HepG2 (cell line): ENCODE data around the gene MYBPC3. TPM values are rescaled to one million over a fixed set of nuclear protein-coding genes. Genes with fewer than 3 reads are reported as not detected.

Experiments used
- ATAC-seq: fragments of 200-7000 bp; cut with Tn5 transposase; 3 replicates; pipeline ENCODE4 v1.9.1; 2020; ENCODE audit warnings: mild to moderate bottlenecking, moderate library complexity
- BruUV-seq: library from RNA; stranded (reverse); fragments of 400-500 nt; replicated peaks from 2 replicates; lab custom pipeline; 2021; lab: Mats Ljungman, UMichigan
- CTCF ChIA-PET: fragments of 300-600 bp; formaldehyde crosslinking; extraction: SDS; loops from one replicate; lab custom pipeline; 2021; ENCODE audit warnings: low total read pairs, inconsistent platforms, low intra/inter-chr PET ratio; lab: Yijun Ruan, JAX
- POLR2A ChIA-PET: fragments of 350-600 bp; sonication (Branson Sonifier 250); formaldehyde crosslinking; loops from one replicate; lab custom pipeline; 2020; ENCODE audit warnings: antibody characterized with exemption, inconsistent platforms; lab: Yijun Ruan, JAX
- DNase-seq: peaks from one replicate; pipeline ENCODE4 v3.0.0-alpha.2; 2015; ENCODE audit warnings: low spot score
- FAIRE-seq: peaks from 3 replicates; lab custom pipeline; 2011; peaks lifted over from hg19 to GRCh38; lab: Jason Lieb, UNC
- H2AFZ ChIP-seq: one replicate; pipeline ENCODE4 v1.6.1; 2011; ENCODE audit warnings: low read length, inconsistent platforms
- H3K27ac ChIP-seq: fragments of 300-600 bp; 3 replicates; pipeline ENCODE4 v1.8.0; 2011; ENCODE audit warnings: mixed run types, mild to moderate bottlenecking, mixed read lengths, low read length, inconsistent platforms; ENCODE audit not compliant: insufficient read depth; ENCODE audit errors: extremely low read length
- H3K27me3 ChIP-seq, 2 experiments: fragments of 200-600 bp in 1 of 2; 2 replicates in 1 of 2; 3 replicates in 1 of 2; pipeline versions ENCODE4 v1.6.0 to v1.8.0; 2011; ENCODE audit warnings: low read length in 2 of 2, mild to moderate bottlenecking in 2 of 2, moderate library complexity in 2 of 2, inconsistent platforms in 1 of 2; ENCODE audit not compliant: insufficient read depth in 2 of 2, control insufficient read depth in 1 of 2
- H3K36me3 ChIP-seq, 2 experiments: fragments of 200-600 bp in 1 of 2; replicated peaks in 1 of 2; 2 replicates in 1 of 2; 3 replicates in 1 of 2; pipeline versions ENCODE4 v1.5.1 to v1.8.0; 2011; ENCODE audit warnings: low read length in 2 of 2, inconsistent platforms in 1 of 2; ENCODE audit not compliant: insufficient read depth in 2 of 2, control insufficient read depth in 1 of 2
- H3K4me1 ChIP-seq: 2 replicates; pipeline ENCODE4 v1.5.1; 2012; ENCODE audit warnings: low read length, inconsistent platforms; ENCODE audit not compliant: insufficient read depth
- H3K4me2 ChIP-seq: 2 replicates; pipeline ENCODE4 v1.6.0; 2011; ENCODE audit warnings: low read depth, low read length, inconsistent platforms
- H3K4me3 ChIP-seq, 3 experiments: fragments of 200-600 bp in 1 of 3; sonication (generic), shearing (Covaris generic) in 1 of 3; replicated peaks in 1 of 3; 2 replicates each; pipeline ENCODE4 v1.5.1; 2011 to 2016; ENCODE audit warnings: low read length in 3 of 3, inconsistent platforms in 2 of 3, low read depth in 2 of 3, mild to moderate bottlenecking in 2 of 3, control low read depth in 1 of 3, mixed read lengths in 1 of 3; ENCODE audit not compliant: insufficient read depth in 1 of 3
- H3K79me2 ChIP-seq: one replicate; pipeline ENCODE4 v1.6.1; 2011; ENCODE audit warnings: low read length, inconsistent platforms; ENCODE audit not compliant: insufficient read depth
- H3K9ac ChIP-seq: 2 replicates; pipeline ENCODE4 v1.6.0; 2011; ENCODE audit warnings: mild to moderate bottlenecking, low read depth, low read length, inconsistent platforms; ENCODE audit not compliant: insufficient read depth
- H3K9me3 ChIP-seq: 2 replicates; pipeline ENCODE4 v1.5.1; 2012; ENCODE audit warnings: mild to moderate bottlenecking, low read length
- H4K20me1 ChIP-seq: 2 replicates; pipeline ENCODE4 v1.6.0; 2011; ENCODE audit warnings: inconsistent platforms, mild to moderate bottlenecking, low read length, moderate library complexity; ENCODE audit not compliant: insufficient read depth
- ATF2 ChIP-seq: sonication (generic); formaldehyde crosslinking; IDR thresholded peaks from 2 replicates; pipeline ENCODE4 v1.4.0; 2020; ENCODE audit warnings: missing genetic modification reagents
- ATF7 ChIP-seq, 2 experiments: fragments of 450-650 bp in 1 of 2; sonication (generic) in 1 of 2; formaldehyde crosslinking in 1 of 2; IDR thresholded peaks; 2 replicates each; pipeline versions ENCODE4 v1.4.0 to v1.6.1; 2016 to 2020; ENCODE audit warnings: antibody characterized with exemption in 1 of 2, mild to moderate bottlenecking in 1 of 2, missing genetic modification reagents in 1 of 2
- CREB1 ChIP-seq, 2 experiments: fragments of 450-650 bp in 1 of 2; IDR thresholded peaks; 2 replicates each; pipeline ENCODE4 v1.6.1; 2016 to 2017; ENCODE audit warnings: control low read depth in 1 of 2, mild to moderate bottlenecking in 1 of 2, missing compliant biosample characterization in 1 of 2, missing genetic modification characterization in 1 of 2
- KDM3A ChIP-seq: IDR thresholded peaks from 2 replicates; pipeline ENCODE4 v1.6.1; 2018; ENCODE audit warnings: low read depth, missing compliant biosample characterization
- MLX ChIP-seq: IDR thresholded peaks from 2 replicates; pipeline ENCODE4 v1.6.1; 2016
- RFXAP ChIP-seq: sonication (generic); formaldehyde crosslinking; IDR thresholded peaks from 2 replicates; pipeline ENCODE4 v1.4.0; 2020; ENCODE audit warnings: missing genetic modification reagents, borderline replicate concordance
- THAP8 ChIP-seq: sonication (generic); formaldehyde crosslinking; IDR thresholded peaks from 2 replicates; pipeline ENCODE4 v1.5.1; 2020; ENCODE audit warnings: missing genetic modification reagents, mild to moderate bottlenecking, borderline replicate concordance
- ZBTB33 ChIP-seq: sonication (generic); formaldehyde crosslinking; IDR thresholded peaks from 2 replicates; pipeline ENCODE4 v1.4.0; 2020; ENCODE audit warnings: missing genetic modification reagents
- ZBTB7A ChIP-seq: sonication (generic); formaldehyde crosslinking; IDR thresholded peaks from 2 replicates; pipeline ENCODE4 v1.8.0; 2022; ENCODE audit warnings: mild to moderate bottlenecking, missing genetic modification reagents
- ZMYM3 ChIP-seq: sonication (generic); formaldehyde crosslinking; IDR thresholded peaks from 2 replicates; pipeline ENCODE4 v1.5.1; 2020; ENCODE audit warnings: mild to moderate bottlenecking, missing genetic modification reagents
- ZNF354B ChIP-seq: sonication (generic); formaldehyde crosslinking; IDR thresholded peaks from 2 replicates; pipeline ENCODE4 v1.8.0; 2022; ENCODE audit warnings: mild to moderate bottlenecking, missing genetic modification reagents
- ZNF512 ChIP-seq: sonication (generic); formaldehyde crosslinking; IDR thresholded peaks from 2 replicates; pipeline ENCODE4 v1.4.0; 2020; ENCODE audit warnings: mild to moderate bottlenecking, missing genetic modification reagents
- ZNF562 ChIP-seq: sonication (generic); formaldehyde crosslinking; IDR thresholded peaks from 2 replicates; pipeline ENCODE4 v1.8.0; 2022; ENCODE audit warnings: missing genetic modification reagents, borderline replicate concordance
- ZNF629 ChIP-seq: sonication (generic); formaldehyde crosslinking; conservative IDR thresholded peaks from 2 replicates; pipeline ENCODE4 v1.5.0; 2020; ENCODE audit warnings: missing genetic modification reagents
- ZSCAN9 ChIP-seq: IDR thresholded peaks from 2 replicates; pipeline ENCODE4 v1.6.1; 2016; ENCODE audit warnings: borderline replicate concordance
- WGBS: methylation state at CpG from one replicate; pipeline ENCODE4 v1.1.6; 2017; ENCODE audit warnings: low lambda C conversion rate; 5-methylcytosine and 5-hydroxymethylcytosine counted together
- in situ Hi-C: cut with HindIII; loops from 2 replicates; pipeline ENCODE4 v1.10.0; 2017; ENCODE audit warnings: low pct_unique_long_range_greater_than_20kb; ENCODE audit not compliant: extremely low pct_ligation_motif_present
- intact Hi-C: fragments of 100-400 bp; cut with micrococcal nuclease; formaldehyde crosslinking; loops from one replicate; pipeline ENCODE4 v1.10.0; 2022; ENCODE audit not compliant: unreplicated experiment
- polyA plus RNA-seq, 8 experiments: library from polyadenylated mRNA; depleted of rRNA in 3 of 8; stranded (reverse) in 7 of 8; unstranded in 1 of 8; fragments of >200 nt; fragmentation: Illumina TruSeq in 4 of 8; extraction: Trizol in 4 of 8; gene quantifications; 2 replicates each; pipeline versions ENCODE4 v1.2.1 to v1.2.3, GENCODE V29; 2011 to 2016; ENCODE audit warnings: low read depth in 4 of 8, missing spikeins in 1 of 8, mixed read lengths in 1 of 8; ENCODE audit not compliant: insufficient read depth in 1 of 8
- total RNA-seq, 5 experiments: library from RNA; depleted of rRNA; stranded (reverse); fragments of >200 nt; fragmentation: Illumina TruSeq; extraction: Trizol; gene quantifications; 2 replicates each; pipeline ENCODE4 v1.2.3, GENCODE V29; 2016; ENCODE audit warnings: low read depth in 1 of 5

Gene MYBPC3
- total and polyA plus RNA-seq, 2 of the 13 experiments (the other 11 are each of a cell fraction or from before 2014, with no cell fraction given) = not detected

GRCh38 chr11:47354913-47355282 is 2.4 kb upstream of the MYBPC3 start (continued):
- TF ChIP-seq ATF2 (CRISPR knock-in tag) = no peak
- no peak for TF ChIP-seq MLX
- no peak for TF ChIP-seq ZSCAN9 (CRISPR knock-in tag)

- H3K27ac ChIP-seq = no peak overlapping the region
- peaks cover 7 to 34% of the 10 kb centered on the region in 2 experiments; a peak in 3 of 5 replicates for H3K27me3 ChIP-seq
- ATAC-seq (peak; percentile 6; the same call in 2 of the 3 replicates), FAIRE-seq (no peak), DNase-seq (no peak)
- CTCF ChIA-PET = interaction anchor here (1.8 to 2.3 kb wide), 3 partner anchors 96 to 193 kb away, joined by 10 to 20 read pairs (median 13); partner anchors contain the start of genes ARFGAP2 and NR1H3
- peak overlapping the region; percentile 84 for H3K4me2 ChIP-seq
- H3K79me2 ChIP-seq = no peaks in the 10 kb centered on the region
- POLR2A ChIA-PET = interaction anchor here (0.6 kb wide), 1 partner anchor 13 kb away, joined by 3 read pairs; no protein-coding TSS in a partner anchor
- 28% methylated on average over 8 of the region's 15 CpGs for WGBS
- BruUV-seq = no TSS peak
- peak overlapping the region; percentile 54 to 72 (median 66) for H3K4me3 ChIP-seq
- H3K36me3 ChIP-seq = no peaks in the 10 kb centered on the region
- no peak overlapping the region for H3K9ac ChIP-seq
- peak overlapping the region; percentile 34 for H2AFZ ChIP-seq
- H4K20me1 ChIP-seq = no peaks in the 10 kb centered on the region
- H3K4me1 ChIP-seq = peaks cover 64% of the 10 kb centered on the region
- intact Hi-C loops = loop anchor here (2.0 kb wide), 2 partner anchors 85 to 95 kb away; no protein-coding TSS in a partner anchor
- no peaks in the 10 kb centered on the region for H3K9me3 ChIP-seq
- in situ Hi-C loops = loop anchor here (5.0 kb wide), 1 partner anchor 177 kb away; the partner anchor contains the start of gene ARFGAP2
- no peak for TF ChIP-seq KDM3A (CRISPR knock-in tag)
- TF ChIP-seq ZNF562 (CRISPR knock-in tag) = no peak
- peak; percentile 71 for TF ChIP-seq ZNF629
- no peak for TF ChIP-seq ZNF512 (CRISPR knock-in tag)
- no peak for TF ChIP-seq THAP8
- no peak for TF ChIP-seq ZBTB33 (CRISPR knock-in tag)
- TF ChIP-seq ZMYM3 (CRISPR knock-in tag) = 0 out of 2 replicates have a peak, but pooled peaks have one; percentile 16
- no peak for TF ChIP-seq ZBTB7A (CRISPR knock-in tag)
- no peak for TF ChIP-seq RFXAP (CRISPR knock-in tag)
- TF ChIP-seq ZNF354B (CRISPR knock-in tag) = no peak
- no peak for TF ChIP-seq ATF7 (IDR thresholded peaks at IDR 0.05)
- TF ChIP-seq ATF7 (CRISPR knock-in tag; IDR thresholded peaks at IDR 0.05) = no peak
- peak; percentile 58; the same call in 1 of the 2 replicates for TF ChIP-seq CREB1 (IDR thresholded peaks at IDR 0.05)
- TF ChIP-seq CREB1 (CRISPR knock-in tag; IDR thresholded peaks at IDR 0.05) = no peak
These were observed 1.7 kb upstream of the MYBPC3 start for GRCh38 chr11:47353978-47354774.
